Erythroblast (primary cell): ENCODE data around the gene ACVR1.

ENCODE experiments used
- DNase-seq, 2 experiments: peaks; one replicate each; lab custom pipeline; 2025; lab: John Stamatoyannopoulos, UW
- GATA1 ChIP-seq: IDR thresholded peaks from 2 replicates; pipeline ENCODE4 v1.6.1; 2011; ENCODE audit warnings: low read depth, mild to moderate bottlenecking, control low read depth, low read length, moderate library complexity
- POLR2A ChIP-seq: IDR thresholded peaks from 2 replicates; pipeline ENCODE4 v1.6.1; 2011; ENCODE audit warnings: mild to moderate bottlenecking, low read length

The ACVR1 gene

GRCh38 chr2:157822533-157822932 lies 53.6 kb downstream of the ACVR1 start:
- no peak for DNase-seq
- TF ChIP-seq GATA1 (no peak), POLR2A (no peak)

- no peak for DNase-seq
Observed at GRCh38 chr2:157821519-157822131, 54.5 kb downstream of the ACVR1 start.

DNA sequence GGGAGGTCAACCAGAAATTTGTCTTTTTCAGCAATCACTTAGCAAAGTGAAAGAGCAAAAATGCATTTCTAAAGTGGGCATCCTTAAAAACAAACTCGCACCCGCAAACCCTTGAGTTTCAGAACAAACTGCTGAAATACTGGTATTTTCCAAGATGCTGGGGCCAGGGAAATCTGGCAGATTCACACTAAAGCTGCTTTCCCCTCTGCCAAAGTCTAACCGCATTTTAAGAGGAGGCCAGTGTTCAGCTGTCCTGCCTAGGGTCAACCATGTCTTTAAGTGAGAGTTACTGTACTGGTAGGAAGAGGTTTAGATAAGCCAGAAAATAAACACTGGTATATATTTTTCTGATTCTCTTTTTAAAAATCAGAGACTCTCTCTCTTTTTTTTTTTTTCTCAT lies 55.9 kb downstream of the ACVR1 start:
- DNase-seq, result no peak
- no peak for TF ChIP-seq POLR2A
- TF ChIP-seq GATA1, result no peak

More at GRCh38 chr2:157821519-157822131, 54.5 kb downstream of the ACVR1 start:
- TF ChIP-seq POLR2A, result no peak
- TF ChIP-seq GATA1, result no peak

DNA sequence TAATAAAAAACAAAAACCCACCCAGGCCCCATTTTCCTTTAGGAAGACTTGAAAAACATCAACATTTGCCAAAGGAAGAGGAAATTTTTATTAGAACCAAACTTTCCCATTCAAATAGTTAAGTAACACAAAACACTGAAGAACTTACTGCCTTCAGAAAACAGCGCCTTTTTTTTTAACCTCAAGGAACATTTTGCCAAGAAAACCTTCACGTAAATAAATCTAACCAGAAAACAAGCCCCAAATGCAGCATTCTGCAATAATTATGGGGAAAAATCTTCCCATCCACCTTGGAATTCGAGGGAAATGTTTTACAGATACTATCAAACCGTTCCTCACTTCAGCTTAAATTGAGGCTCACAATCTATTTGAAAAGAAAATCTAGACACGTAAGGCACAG lies 56.4 kb downstream of the ACVR1 start:
- no peak for TF ChIP-seq GATA1
- no peak for TF ChIP-seq POLR2A

DNA sequence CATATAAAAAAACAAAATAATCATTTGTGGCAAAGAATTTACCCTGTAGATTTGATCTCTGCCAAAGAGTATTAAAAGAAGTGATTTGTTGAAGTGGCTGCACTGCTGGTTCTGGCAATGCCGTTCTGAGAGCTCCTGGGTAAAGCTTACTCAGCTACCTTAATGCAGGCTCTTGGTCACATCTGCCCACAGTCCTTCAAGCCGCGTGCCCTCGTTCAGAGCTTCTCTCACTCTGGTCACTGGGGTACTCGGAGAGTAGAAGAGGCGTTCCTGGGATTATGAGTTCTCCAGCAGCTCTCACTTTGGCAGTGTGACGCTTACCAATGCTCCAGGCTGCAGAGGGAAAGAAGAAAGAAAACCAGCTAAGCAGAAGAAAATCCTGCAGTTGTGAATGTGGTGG lies 57.9 kb downstream of the ACVR1 start:
- TF ChIP-seq GATA1 (no peak), POLR2A (no peak)
- DNase-seq, result no peak

More for the DNA sequence above, 56.4 kb downstream of the ACVR1 start:
- no peak for DNase-seq

GRCh38 chr2:157815421-157815820 lies 60.7 kb downstream of the ACVR1 start:
- TF ChIP-seq POLR2A, result no peak
- no peak for DNase-seq

DNA sequence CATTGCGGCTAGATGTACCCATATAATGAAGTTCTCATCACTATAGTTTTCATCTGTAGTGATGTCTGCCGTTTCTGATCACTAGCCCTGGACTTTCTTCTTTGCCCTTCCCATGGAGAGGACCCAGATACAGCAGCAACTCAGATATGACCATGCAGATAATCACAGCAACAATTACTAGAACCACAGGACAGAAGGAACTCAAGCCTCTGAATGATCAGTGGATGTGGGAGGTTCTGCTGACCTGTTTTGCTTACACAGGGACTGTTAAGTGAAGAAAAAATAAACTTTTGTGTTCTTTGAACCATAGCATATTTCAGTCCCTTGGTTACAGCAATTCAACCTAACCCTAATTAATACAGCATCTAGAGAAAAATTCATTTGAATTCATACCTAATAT lies 62.7 kb downstream of the ACVR1 start:
- DNase-seq, result no peak
- TF ChIP-seq GATA1 (no peak), POLR2A (no peak)

- TF ChIP-seq GATA1 (no peak), POLR2A (no peak)
- DNase-seq, result no peak
Observed at GRCh38 chr2:157810037-157810436, 66.1 kb downstream of the ACVR1 start.

DNA sequence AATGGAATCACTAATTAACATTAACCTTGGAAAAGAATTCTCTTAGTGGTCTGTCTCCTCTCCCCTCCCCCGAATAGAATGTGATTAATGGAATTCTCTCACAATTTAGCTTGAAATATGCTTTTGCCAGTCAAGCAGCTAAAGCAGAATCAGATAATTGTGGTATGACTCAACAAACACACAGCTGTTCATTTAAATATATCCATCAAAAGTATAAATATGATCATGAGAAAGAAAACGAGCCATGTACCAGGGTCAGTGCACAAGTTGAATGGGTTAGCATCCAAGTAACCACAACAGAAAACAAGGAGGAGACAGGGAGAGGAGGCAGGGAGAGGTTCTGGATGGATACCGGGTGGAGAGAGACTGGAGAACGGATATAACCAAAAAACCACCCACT lies 66.9 kb downstream of the ACVR1 start:
- no peak for DNase-seq
- no peak for TF ChIP-seq GATA1
- TF ChIP-seq POLR2A, result no peak

- DNase-seq, result no peak
- TF ChIP-seq POLR2A (no peak), GATA1 (no peak)
Observed at GRCh38 chr2:157808421-157808820, 67.7 kb downstream of the ACVR1 start.

- TF ChIP-seq POLR2A (no peak), GATA1 (no peak)
- DNase-seq, result no peak
Observed at GRCh38 chr2:157806426-157807077, 69.6 kb downstream of the ACVR1 start.

GRCh38 chr2:157805519-157805918 lies 70.6 kb downstream of the ACVR1 start:
- DNase-seq, result no peak
- TF ChIP-seq GATA1 (no peak), POLR2A (no peak)

DNA sequence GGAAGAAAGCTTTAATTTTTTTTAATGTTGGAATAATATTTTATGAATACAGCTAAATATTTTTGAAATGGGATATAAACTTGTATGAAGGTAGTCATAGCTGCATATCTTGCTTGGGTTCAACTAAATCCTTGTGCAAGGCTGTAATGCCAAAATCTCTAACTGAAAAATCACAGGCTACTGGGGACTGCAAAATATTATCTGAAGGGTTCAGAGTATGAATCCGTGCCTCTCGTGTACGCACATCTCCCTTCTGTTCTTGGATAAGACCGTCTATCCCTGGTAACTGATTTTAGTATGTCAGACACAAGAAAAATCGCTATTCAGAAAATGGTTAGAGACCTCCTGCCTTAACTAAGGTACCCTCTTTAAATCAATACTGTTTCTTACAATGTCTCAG lies 71.8 kb downstream of the ACVR1 start:
- no peak for DNase-seq
- TF ChIP-seq GATA1, result no peak
- no peak for TF ChIP-seq POLR2A

- no peak for TF ChIP-seq GATA1
- no peak for TF ChIP-seq POLR2A
Observed at GRCh38 chr2:157803952-157804351, 72.2 kb downstream of the ACVR1 start.

DNA sequence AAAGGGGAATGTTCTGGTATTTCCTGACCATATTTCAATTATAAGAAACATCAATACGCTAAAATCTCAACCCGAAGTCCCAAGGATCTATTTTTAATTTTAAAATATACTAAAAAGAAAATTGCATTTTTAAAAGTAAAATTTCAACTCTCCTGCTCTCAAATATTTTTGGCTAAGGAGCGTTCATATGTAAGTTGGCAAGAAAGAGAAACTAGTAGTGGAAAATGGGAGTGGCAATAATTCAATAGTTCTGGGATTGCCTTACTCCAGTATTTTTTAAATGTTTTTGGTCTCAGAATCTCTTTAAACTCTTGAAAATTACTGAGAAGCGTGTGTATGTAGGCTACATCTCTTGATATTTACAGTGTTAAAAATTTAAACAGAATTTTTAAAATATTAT lies 72.7 kb downstream of the ACVR1 start:
- DNase-seq, result no peak
- no peak for TF ChIP-seq POLR2A
- no peak for TF ChIP-seq GATA1

More at GRCh38 chr2:157803952-157804351, 72.2 kb downstream of the ACVR1 start:
- DNase-seq, result no peak
